PC-3 (cell line): ENCODE measurements around the gene SCD5. TPM values are rescaled to one million over a fixed set of nuclear protein-coding genes. Genes with fewer than 3 reads are reported as not detected.
A peak's percentile ranks its signal among the peaks of the same experiment; 100 is the strongest.
"Not testable (repeated sequence)": the region's sequence is repeated elsewhere in the genome, so short reads cannot be mapped to it uniquely, and the experiment has no call there.

ENCODE experiments used
- ATAC-seq: fragments of 200-7000 bp; cut with Tn5 transposase; 2 replicates; pipeline ENCODE4 v1.9.1; 2020; ENCODE audit warnings: mild to moderate bottlenecking, moderate library complexity
- BruUV-seq: library from RNA; stranded (reverse); fragments of 400-500 nt; replicated peaks from 2 replicates; lab custom pipeline; 2021; lab: Mats Ljungman, UMichigan
- CTCF ChIA-PET: fragments of 300-600 bp; sonication (Branson Sonifier 250); formaldehyde crosslinking; loops from one replicate; lab custom pipeline; 2022; ENCODE audit warnings: antibody characterized with exemption; lab: Charles Lee
- POLR2A ChIA-PET: fragments of 300-600 bp; sonication (Branson Sonifier 250); formaldehyde crosslinking; loops from one replicate; lab custom pipeline; 2022; ENCODE audit warnings: antibody characterized with exemption; ENCODE audit not compliant: unreplicated experiment; lab: Charles Lee
- DNase-seq: peaks from one replicate; pipeline ENCODE4 v3.0.0-alpha.2; 2015
- H2AFZ ChIP-seq: fragments of 300-600 bp; sonication (generic); 2 replicates; pipeline ENCODE4 v1.6.0; 2016; ENCODE audit warnings: antibody characterized with exemption, low read length
- H3F3A ChIP-seq: fragments of 300-600 bp; sonication (generic); one replicate; pipeline ENCODE4 v1.6.0; 2017; ENCODE audit warnings: antibody characterized with exemption, low read length, control low read depth, mild to moderate bottlenecking; ENCODE audit not compliant: unreplicated experiment
- H3K27ac ChIP-seq: fragments of 300-600 bp; sonication (generic); 2 replicates; pipeline ENCODE4 v1.5.1; 2016; ENCODE audit warnings: mild to moderate bottlenecking, low read length
- H3K27me3 ChIP-seq: fragments of 300-600 bp; sonication (generic); 2 replicates; pipeline ENCODE4 v1.6.1; 2016; ENCODE audit warnings: low read length, mixed read lengths
- H3K36me3 ChIP-seq: fragments of 300-600 bp; sonication (generic); 2 replicates; pipeline ENCODE4 v1.6.1; 2016; ENCODE audit warnings: low read depth, mixed run types, low read length, mixed read lengths
- H3K4me1 ChIP-seq: fragments of 300-600 bp; sonication (generic); 2 replicates; pipeline ENCODE4 v1.5.1; 2016; ENCODE audit warnings: low read length; ENCODE audit not compliant: insufficient read depth
- H3K4me2 ChIP-seq: fragments of 300-600 bp; sonication (generic); 2 replicates; pipeline ENCODE4 v1.6.0; 2016; ENCODE audit warnings: low read length
- H3K4me3 ChIP-seq: fragments of 300-600 bp; sonication (generic); 2 replicates; pipeline ENCODE4 v1.5.1; 2016; ENCODE audit warnings: mild to moderate bottlenecking, low read length, mixed read lengths
- H3K79me2 ChIP-seq: fragments of 300-600 bp; sonication (generic); 2 replicates; pipeline ENCODE4 v1.6.1; 2017; ENCODE audit warnings: low read length, mixed read lengths
- H3K9ac ChIP-seq: fragments of 300-600 bp; sonication (generic); 2 replicates; pipeline ENCODE4 v1.6.0; 2016; ENCODE audit warnings: mild to moderate bottlenecking, low read length
- H3K9me2 ChIP-seq: fragments of 300-600 bp; sonication (generic); replicated peaks from 2 replicates; pipeline ENCODE4 v1.6.1; 2016; ENCODE audit warnings: mixed run types, low read length, mixed read lengths
- H3K9me3 ChIP-seq: fragments of 300-600 bp; sonication (generic); 2 replicates; pipeline ENCODE4 v1.6.1; 2016; ENCODE audit warnings: low read length, mixed read lengths
- H4K20me1 ChIP-seq: fragments of 300-600 bp; sonication (generic); 2 replicates; pipeline ENCODE4 v1.6.1; 2016; ENCODE audit warnings: low read length, mixed read lengths
- EZH2 ChIP-seq: fragments of 300-600 bp; sonication (generic); IDR thresholded peaks from one replicate; pipeline ENCODE4 v1.6.1; 2017; ENCODE audit warnings: antibody characterized with exemption, mild to moderate bottlenecking, low read length; ENCODE audit not compliant: unreplicated experiment
- EZH2phosphoT487 ChIP-seq: fragments of 300-600 bp; sonication (generic); IDR thresholded peaks from 2 replicates; pipeline ENCODE4 v1.6.1; 2018; ENCODE audit warnings: mild to moderate bottlenecking, antibody characterized with exemption, low read length, borderline replicate concordance
- intact Hi-C: fragments of 100-400 bp; cut with micrococcal nuclease; formaldehyde crosslinking; loops from 2 replicates; pipeline ENCODE4 v1.9.0; 2023
- total RNA-seq: library from RNA; depleted of rRNA; stranded (reverse); fragments of >200 nt; gene quantifications from 2 replicates; pipeline ENCODE4 v1.2.3, GENCODE V29; 2014
- TF ChIP-seq, protein P1 (sequence below): fragments of 300-600 bp; sonication (generic); conservative IDR thresholded peaks from 2 replicates; pipeline ENCODE4 v1.5.1; 2017; ENCODE audit warnings: antibody characterized with exemption, low read depth, mild to moderate bottlenecking, low read length

The SCD5 gene
- total RNA-seq, 1 experiment from 2014 or later: 3.8 TPM

DNA sequence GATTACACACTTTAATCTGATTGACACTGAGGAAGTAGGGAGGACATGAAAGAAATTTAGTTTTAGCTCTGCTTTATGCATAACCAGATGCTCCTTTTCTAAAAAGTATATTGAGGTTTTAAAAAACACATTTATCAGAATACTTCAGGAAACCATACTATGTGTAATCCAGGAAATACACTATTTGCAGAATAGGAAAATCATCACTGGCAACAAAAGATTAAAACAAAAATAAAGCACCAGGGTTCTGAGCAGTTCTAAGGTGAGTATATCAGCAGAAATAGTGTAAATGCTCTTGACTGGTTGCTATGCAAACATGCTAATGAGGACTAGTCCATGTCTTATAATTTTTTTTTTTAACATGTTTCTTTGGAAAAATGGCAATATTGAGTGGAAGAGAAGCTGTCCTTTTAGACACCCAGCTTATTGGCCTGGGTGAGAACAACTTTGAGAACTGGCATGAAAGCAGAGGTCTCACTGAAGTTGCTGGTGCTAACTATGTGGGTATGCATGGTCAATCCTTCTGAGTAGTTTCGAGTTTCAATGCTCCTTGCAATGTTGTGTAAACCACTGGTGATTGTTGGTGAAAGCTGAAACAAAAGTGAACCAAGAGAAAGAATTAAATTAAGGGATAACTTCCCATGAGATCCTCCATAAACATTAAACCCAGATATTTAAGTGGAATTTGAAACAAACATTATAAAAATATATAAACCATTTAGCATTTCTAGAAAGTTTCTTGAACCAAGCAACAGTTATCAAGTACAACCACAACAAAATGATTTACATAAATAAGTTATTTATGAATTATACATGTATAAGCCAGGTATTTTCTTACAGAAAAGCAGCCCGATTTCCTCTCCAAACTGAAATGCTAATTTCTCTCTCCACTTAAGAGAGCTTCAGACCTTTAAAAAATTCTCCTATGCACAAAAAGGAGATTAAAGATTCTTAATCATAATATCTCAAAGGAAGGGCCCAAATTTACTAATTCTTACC, 20.4 kb upstream of the SCD5 start:
- no peak overlapping the region for H2AFZ ChIP-seq
- H3K9me2 ChIP-seq: no peaks in the 10 kb centered on the region
- TSS peak; percentile 22 for BruUV-seq
- peaks cover 15% of the 10 kb centered on the region for H3K36me3 ChIP-seq
- no peak overlapping the region for H3K9ac ChIP-seq
- no peaks in the 10 kb centered on the region for H3K9me3 ChIP-seq
- ChIA-PET CTCF (no interaction called here), POLR2A (no interaction called here)
- no peaks in the 10 kb centered on the region for H4K20me1 ChIP-seq
- no peaks in the 10 kb centered on the region for H3K79me2 ChIP-seq
- intact Hi-C loops: no loop called here
- DNase-seq (no peak), ATAC-seq (no peak)
- no peaks in the 10 kb centered on the region for H3K4me1 ChIP-seq
- H3F3A ChIP-seq: no peaks in the 10 kb centered on the region
- H3K27me3 ChIP-seq: no peaks in the 10 kb centered on the region
- no peak overlapping the region for H3K4me2 ChIP-seq
- no peak overlapping the region for H3K4me3 ChIP-seq
- TF ChIP-seq, protein P1, sequence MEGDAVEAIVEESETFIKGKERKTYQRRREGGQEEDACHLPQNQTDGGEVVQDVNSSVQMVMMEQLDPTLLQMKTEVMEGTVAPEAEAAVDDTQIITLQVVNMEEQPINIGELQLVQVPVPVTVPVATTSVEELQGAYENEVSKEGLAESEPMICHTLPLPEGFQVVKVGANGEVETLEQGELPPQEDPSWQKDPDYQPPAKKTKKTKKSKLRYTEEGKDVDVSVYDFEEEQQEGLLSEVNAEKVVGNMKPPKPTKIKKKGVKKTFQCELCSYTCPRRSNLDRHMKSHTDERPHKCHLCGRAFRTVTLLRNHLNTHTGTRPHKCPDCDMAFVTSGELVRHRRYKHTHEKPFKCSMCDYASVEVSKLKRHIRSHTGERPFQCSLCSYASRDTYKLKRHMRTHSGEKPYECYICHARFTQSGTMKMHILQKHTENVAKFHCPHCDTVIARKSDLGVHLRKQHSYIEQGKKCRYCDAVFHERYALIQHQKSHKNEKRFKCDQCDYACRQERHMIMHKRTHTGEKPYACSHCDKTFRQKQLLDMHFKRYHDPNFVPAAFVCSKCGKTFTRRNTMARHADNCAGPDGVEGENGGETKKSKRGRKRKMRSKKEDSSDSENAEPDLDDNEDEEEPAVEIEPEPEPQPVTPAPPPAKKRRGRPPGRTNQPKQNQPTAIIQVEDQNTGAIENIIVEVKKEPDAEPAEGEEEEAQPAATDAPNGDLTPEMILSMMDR: no peak
- no peak for TF ChIP-seq EZH2
- no peak for TF ChIP-seq EZH2phosphoT487
- no peak overlapping the region for H3K27ac ChIP-seq

GRCh38 chr4:82816874-82817273, 18.3 kb upstream of the SCD5 start:
- H2AFZ ChIP-seq, H3K27me3 ChIP-seq, ATAC-seq, H3K4me1 ChIP-seq, POLR2A ChIA-PET, H3K27ac ChIP-seq, H4K20me1 ChIP-seq, BruUV-seq, H3K79me2 ChIP-seq, DNase-seq, CTCF ChIA-PET, H3K4me3 ChIP-seq, H3K4me2 ChIP-seq, H3K9me3 ChIP-seq, intact Hi-C loops, H3F3A ChIP-seq, H3K9ac ChIP-seq, H3K9me2 ChIP-seq: not testable (repeated sequence)
- peaks cover 13% of the 10 kb centered on the region for H3K36me3 ChIP-seq

GRCh38 chr4:82814034-82814433, 15.4 kb upstream of the SCD5 start:
- no TSS peak for BruUV-seq
- ChIA-PET CTCF (no interaction called here), POLR2A (interaction anchor here (0.6 kb wide), 1 partner anchor 80 kb away, joined by 7 read pairs; no protein-coding TSS in a partner anchor)
- ATAC-seq (no peak), DNase-seq (no peak)
- no peak overlapping the region for H2AFZ ChIP-seq
- no peaks in the 10 kb centered on the region for H3K9me2 ChIP-seq
- H3K9me3 ChIP-seq: no peaks in the 10 kb centered on the region
- no peak overlapping the region for H3K4me3 ChIP-seq
- H3K9ac ChIP-seq: no peak overlapping the region
- H3K4me1 ChIP-seq: no peaks in the 10 kb centered on the region
- H3K4me2 ChIP-seq: no peak overlapping the region
- no peaks in the 10 kb centered on the region for H3K79me2 ChIP-seq
- no peaks in the 10 kb centered on the region for H3F3A ChIP-seq
- intact Hi-C loops: no loop called here
- no peaks in the 10 kb centered on the region for H3K27me3 ChIP-seq
- TF ChIP-seq, protein P1: no peak
- TF ChIP-seq EZH2 (no peak), EZH2phosphoT487 (no peak)
- H4K20me1 ChIP-seq: no peaks in the 10 kb centered on the region
- H3K27ac ChIP-seq: no peak overlapping the region
- H3K36me3 ChIP-seq: peaks cover 9% of the 10 kb centered on the region
